HG03064 (cell line): ENCODE results near the gene MS4A4A.
"Not testable (repeated sequence)": the region's sequence is repeated elsewhere in the genome, so short reads cannot be mapped to it uniquely, and the experiment has no call there.

Experiments used
- ATAC-seq: cut with Tn5 transposase; IDR thresholded peaks from one replicate; pipeline ENCODE4 v1.9.1; 2021; ENCODE audit warnings: low read depth; ENCODE audit not compliant: unreplicated experiment

Gene MS4A4A

DNA sequence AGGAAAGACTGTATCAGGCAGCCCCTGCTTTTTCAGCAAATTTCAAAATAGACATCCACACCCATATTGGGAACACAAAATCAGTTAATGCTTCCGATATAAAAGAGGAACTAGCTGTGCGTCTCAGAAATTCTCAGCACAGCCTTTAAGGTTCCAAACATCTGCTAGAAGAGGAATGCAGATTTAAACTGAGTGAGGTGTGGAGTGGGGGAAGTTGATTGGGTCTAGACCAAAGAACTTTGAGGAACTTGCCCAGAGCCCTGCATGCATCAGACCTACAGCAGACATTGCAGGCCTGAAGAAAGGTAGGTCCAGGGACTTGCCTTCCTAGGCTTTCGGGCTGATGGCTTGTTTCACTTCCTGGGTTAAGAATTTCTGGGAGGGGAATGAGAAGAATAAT lies at the start of gene MS4A4A:
Gene MS4A4A (plus strand): TSS at position 255 of the 400 bp plus-strand sequence. CDS start 10 bp downstream, at position 265.
- no peak for ATAC-seq

DNA sequence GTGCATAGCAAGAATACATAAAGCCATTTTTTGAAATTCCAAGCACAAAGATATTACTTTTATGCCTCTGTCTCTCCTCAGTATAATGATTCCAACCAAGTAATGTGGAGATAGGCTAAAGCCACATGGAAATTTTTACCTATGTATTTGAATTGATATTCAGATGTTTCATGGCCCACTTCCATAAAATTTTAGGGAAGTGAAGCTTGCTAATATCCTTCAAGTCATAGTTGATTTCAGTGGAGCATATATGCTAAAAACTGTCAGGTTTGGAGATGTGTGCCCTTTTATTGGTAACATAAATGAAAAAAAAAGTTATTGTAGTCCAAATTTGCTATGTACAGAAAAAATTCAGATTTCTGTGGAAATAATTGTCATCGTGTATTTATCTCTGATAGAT lies 49.8 kb upstream of the MS4A4A start:
- ATAC-seq = no peak

DNA sequence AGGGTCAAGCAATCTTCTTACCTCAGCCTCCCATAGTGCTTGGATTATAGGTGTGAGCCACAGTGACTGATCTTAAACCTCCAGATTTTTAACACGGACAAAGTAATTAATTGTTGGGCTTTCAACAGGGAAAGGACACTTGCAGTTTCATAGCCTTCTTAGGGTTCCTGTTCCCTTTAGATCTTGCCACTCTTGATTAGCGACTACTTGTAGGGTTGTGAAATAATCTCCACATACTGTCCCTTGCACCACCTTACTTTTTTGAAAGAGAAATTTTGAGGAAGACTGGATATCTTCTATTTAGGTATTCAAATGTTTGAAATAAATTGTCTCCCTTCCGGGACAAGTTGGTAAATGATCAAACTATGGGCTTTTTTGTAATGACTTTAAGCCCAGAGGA lies 45.1 kb upstream of the MS4A4A start:
- no peak for ATAC-seq

DNA sequence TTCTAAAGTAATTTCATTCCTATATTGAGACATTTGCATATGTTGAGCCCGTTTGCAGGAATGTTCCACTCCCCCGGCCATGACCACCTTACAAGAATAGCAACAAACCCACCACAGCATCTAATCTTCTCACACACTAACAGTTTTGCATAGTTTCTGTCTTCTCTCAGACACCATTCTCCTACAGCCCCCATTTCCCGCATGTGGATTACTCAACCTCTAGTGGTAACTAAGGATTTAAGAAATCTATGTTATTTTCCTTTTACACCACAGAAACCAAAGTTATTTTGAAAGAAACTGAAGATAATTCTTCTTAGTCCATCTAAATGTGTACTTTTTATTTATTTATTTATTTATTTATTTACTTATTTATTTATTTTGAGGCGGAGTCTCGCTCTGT lies 39.8 kb upstream of the MS4A4A start:
- no peak for ATAC-seq

DNA sequence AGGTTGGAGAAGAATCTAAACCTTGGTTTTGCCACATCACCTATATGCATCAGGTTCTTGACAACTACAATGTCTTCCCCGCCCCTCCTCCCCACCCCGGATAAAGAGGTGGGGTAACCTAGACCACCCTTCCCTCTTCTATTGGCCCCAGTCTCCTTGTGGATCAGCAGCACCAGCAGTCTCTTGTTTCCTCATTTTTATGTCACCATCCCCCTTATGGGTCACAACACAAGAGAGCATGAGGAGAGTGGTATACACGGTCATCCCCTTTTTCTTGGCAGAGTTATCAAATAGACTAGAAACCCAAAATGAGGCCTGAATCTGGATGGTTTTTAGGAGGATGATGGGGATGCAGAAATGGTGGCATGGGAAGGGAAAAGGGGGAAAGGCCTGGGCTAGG lies 38.7 kb upstream of the MS4A4A start:
- no peak for ATAC-seq

DNA sequence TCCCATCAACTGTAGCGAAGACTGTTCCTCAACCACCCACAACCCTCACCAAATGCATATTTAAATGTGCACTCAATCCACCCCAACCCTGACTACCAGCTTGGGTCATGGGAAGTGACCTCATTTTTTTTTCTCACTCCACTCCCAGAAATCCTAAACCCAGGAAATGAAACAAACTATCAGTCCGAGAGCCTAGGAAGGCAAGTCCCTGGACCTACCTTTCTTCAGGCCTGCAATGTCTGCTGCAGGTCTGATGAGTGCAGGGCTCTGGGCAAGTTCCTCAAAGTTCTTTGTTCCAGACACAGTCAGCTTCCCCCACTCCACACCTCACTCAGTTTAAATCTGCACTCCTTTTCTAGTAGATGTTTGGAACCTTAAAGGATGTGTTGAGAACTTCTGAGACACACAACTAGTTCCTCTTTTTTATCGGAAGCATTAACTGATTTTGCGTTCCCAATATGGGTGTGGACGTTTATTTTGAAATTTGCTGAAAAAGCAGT lies 37.7 kb upstream of the MS4A4A start, which contains the start of gene MS4A4E:
Gene MS4A4E (minus strand): TSS at position 398 of the 500 bp plus-strand sequence. CDS start 13,082 bp downstream, outside the sequence.
- no peak for ATAC-seq

DNA sequence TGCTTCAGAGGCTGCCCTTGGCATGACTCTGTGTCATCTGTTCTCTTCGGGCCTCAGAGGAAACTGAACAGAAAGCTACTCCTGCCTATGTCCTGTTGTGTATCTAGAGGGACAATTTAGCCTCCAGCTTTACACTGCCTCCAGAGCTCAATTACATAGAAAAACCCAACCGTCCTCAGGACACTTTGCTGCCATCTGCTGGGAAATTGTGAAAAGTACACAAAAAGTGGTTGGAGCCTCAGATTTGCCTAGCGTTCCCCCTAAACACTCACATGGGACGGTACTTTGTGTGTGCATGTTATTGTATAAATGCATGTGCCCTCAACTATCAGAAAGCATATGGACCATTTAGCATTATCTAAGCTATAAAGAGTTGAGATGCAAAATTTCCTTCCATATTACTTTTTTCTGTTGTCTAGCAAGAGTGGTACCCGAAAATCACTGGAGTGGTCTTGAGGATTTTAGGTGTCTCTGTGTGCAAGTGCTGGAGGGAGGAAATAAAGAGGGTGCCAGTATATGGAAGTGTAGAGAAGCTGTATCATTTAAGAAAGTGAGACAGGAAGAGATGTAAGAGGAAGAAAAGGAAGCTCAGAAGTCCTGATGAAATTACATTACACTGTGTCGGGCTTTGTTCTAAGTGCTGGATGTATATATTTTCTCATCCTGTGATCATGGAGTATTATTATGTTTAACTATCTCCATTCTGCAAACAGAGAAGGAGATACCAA lies 28.8 kb upstream of the MS4A4A start:
- no peak for ATAC-seq

DNA sequence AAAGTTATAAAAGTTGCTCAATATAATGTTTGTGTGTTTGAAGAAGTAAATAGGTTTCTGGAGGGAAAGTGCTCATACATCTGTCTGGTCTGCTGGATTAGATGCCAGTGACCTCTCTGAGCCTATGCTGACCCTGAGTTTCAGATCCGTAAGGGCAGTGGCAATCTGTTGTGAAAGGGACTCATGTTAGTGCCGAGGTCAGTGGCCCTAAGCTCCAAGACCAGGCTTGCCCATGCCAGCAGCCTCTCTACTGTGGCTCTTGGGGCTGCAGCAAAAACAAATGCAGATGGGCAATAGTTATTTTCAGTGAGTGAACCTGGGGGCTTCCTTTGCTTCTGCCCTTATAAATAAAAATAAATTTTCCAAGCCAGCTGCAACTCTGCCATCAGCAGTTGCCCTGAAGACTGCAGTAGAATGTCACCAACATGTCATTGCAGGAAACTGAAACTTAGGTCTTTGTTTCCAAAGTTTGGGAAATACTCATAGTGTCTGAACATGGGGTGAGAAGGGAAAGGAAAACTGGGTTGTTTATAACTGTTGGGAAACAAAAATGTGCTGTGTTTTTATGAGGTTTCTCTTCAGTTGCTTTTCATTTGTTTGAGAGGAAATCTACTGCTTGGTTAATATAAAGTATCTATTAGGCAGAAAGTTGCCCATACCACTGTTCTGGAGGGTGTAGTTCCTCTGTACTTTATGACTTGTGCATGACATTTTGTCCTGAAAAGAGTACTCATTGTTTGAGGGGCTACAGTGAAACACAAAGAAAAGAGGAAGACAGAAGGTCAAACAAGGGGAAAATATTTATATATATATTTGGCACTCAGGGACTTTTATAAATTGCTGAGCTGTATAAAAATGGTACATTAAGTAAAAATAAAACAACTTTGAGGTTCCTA lies 28.0 kb upstream of the MS4A4A start:
- no peak for ATAC-seq

DNA sequence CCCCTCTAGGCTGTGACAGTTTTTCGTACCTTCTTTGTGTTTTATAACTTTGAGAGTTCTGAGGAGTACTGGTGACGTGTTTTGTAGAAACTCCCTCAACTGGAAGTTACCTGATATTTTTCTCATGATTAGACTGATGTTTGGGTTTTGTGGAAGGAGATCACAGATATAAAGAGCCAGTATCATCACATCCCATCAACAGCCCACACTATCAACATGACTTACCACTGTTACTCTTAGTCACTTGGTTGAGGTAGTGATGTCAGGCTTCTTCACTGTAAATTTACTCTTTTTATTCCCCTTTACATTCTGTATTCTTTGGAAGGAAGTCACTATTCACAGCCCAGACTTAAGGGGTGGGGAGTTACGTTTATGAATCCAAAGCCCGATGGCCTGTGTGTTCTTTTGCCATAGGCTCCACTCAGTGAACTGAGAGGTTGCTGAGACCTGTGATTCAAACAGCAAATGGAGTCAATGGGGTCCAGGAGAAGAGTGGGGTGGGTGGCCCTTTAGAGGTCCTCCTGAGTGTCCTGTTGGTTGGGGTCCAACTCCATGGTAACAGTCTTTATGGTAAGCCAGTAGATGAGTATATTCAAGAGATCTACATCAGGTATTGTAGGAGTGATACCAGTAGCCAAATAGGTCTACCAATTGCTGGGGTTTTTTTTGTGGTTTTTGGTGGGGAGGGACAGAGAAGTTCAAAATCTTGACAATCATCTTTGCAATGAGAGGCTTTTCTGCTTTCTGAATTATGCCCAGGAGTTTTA lies 22.3 kb upstream of the MS4A4A start:
- ATAC-seq = no peak

DNA sequence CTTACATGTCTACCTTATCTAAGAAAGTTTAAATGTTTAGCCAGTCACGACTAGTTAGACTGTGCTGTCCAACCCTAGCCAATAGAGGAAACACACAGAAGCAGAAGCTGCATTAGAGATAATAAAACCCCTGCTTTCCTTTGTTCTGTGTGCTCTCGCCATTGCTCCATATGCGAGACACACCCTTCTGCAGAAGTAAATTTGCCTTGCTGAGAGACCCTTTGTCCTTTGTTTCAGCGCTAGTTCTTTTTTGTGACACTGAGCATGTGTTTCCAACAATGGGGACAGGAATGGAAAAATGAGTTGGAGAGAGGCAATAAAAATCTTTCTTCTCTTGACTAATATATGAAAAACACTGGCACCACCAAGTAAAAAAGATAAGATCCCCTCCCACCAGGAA lies 19.5 kb upstream of the MS4A4A start:
- ATAC-seq = no peak

DNA sequence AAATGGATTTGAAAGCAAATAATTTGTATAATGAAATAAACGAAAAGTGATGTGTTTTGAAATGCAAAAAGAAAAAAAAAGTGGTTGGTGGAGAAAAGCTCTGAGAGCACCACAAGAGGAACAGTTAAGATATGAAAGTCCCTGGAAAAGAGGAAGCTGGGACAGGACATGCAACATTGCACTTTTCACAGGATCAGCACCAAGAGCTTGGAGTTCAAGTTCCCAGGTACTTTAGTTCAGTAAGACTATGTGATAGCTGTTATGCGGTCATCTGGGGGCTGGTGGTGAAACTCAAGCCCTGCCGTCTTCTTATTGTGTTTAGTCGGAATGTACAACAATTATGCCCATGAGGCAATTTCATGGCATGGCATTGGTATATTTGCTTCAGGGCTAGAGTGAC lies 17.1 kb upstream of the MS4A4A start:
- no peak for ATAC-seq

DNA sequence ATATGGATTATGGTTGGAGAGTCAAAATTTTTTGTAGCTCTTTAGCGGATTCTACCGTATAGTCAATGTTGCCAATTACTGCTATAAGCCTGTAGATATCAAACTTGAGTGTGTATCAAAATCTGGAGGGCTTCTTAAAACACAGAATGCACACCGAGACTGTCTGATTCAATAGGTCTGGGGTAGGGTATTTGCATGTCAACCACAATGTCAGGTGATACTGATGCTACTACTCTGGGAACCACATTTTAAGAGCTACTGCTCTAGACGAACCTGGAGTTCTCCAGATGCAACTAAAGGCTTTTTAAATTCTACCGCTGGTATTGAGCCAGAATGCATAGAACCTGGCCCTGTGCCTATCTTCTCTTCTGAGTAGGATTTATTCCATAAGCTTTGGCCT lies 15.8 kb upstream of the MS4A4A start:
- no peak for ATAC-seq

DNA sequence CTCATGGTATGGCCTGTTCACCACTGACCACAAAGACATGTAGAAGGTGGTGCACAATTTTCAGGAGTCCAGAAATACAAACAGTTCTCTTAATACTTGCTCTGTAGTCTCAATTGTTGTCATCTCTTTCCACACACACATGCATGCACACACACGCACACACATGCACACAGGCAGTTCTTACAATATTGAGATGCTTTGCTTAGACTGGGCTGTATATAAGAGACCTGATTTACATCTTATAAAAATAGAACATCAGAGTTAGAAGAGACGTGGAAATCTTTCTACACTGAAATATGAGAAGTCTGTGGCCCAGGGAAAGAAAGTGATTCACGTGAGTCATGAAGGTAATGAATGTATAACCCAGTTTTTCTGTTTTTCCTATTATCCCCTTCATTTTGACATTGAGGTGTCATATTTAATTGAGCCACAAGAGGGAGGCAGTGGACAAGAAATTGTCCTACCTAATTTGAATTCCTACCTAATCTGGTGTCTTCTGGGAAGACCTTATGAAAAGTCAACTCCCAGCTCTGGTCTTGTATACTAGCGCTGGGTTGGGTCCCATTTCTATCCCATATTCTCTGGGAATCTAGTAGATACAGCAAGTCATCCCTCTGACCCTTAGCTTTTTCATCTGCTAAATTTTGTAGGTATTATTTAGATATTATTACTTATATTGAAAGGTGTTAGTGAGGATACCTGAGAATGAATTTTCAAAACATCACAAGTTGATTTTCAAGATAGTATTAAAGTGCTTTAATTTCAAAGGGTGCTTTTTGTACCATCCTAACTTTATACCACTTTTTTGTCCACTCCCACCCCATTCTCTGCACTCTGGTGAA lies 14.9 kb upstream of the MS4A4A start:
- ATAC-seq = no peak

DNA sequence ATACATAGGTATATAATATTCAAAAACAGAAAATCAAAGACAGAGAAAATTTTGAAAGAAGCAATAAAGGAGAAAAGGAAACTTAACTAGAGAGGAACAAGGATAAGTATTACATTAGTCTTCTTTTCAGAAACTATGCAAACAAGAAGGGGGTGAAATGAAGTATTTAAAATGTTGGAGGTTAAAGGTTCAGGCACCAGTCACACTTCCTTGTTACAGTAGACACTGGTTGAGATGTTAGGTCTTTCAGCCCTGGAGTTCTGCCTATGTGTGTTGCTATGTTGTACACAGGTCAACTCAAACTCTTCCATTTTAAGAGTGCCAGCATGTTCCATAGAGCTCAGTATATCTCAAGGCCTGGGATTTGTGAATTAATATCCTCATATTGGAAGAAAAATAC lies 6.0 kb upstream of the MS4A4A start:
- ATAC-seq = no peak

DNA sequence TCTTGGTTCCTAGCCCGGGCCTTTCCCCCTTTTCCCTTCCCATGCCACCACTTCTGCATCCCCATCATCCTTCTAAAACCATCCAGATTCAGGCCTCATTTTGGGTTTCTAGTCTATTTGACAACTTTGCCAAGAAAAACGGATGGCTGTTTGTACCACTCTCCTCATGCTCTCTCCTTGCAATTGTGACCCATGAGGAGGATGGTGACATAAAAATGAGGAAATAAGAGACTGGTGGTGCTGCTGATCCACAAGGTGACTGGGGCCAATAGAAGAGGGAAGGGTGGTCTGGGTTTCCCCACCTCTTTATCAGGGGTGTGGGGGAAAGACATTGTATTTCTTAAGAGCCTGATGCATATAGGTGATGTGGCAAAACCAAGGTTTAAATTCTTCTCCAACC lies 1.0 kb downstream of the MS4A4A start:
- ATAC-seq = no peak

DNA sequence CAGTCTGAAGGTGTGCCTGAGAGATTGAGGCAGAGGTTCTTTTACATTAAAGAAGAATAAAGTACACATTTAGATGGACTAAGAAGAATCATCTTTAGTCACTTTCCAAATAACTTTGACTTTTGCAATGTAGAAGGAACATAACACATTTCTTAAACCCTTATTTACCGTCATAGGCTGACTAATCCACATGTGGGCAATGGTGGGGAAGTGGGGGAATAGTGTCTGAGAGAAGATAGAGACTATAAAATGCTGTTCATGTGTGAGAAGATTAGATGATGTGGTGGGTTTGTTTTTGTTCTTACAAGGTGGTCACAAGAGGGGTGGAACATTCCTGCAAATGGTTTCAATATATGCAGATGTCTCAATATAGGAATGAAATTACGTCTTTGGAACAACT lies 1.8 kb downstream of the MS4A4A start:
- no peak for ATAC-seq

DNA sequence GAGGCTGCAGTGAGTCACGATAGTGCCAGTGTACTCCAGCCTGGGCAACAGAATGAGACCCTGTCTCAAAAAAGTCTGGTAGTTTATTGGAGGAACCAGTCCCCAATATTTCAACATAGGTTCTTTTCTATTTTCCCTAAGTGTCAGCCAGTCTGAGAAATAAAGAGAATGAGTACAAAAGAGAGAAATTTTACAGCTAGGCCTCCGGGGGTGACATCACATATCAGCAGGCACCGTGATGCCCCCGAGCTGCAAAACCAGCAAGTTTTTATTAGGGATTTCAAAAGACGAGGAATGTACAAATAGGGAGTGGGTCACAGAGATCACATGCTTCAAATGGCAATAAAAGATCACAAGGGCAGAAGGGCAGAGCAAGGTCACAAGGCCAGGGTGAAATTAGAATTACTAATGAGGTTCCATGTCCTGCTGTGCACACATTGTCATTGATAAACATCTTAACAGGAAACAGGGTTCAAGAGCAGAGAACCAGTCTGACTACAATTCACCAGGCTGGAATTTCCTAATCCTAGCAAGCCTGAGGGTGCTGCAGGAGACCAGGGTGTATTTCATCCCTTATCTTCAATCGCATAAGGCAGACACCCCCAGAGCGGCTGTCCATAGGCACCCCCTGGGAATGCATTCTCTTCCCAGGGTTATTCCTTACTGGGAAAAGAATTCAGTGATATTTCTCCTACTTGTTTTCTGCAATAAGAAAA lies 5.1 kb downstream of the MS4A4A start:
- not testable (repeated sequence) for ATAC-seq

DNA sequence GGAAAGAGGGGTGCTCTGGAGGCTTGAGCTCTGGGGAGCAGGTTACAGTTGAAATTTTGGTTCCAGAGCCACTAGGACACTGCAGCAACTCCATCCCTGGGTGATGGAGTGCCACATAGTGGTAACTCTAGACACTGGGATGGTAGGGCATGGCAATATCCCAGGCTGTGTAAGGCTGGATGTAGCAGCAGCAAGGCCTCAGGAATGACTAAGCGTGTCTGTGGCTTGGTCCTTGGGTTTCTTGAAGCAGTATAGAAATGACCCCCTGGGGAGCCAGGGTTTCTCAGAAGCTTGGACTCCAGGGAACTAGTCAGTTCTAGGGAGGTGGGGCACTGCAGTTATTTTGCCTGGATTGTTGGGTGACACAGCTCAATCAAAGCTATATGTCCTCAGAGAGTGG lies 8.1 kb downstream of the MS4A4A start:
- ATAC-seq = no peak

DNA sequence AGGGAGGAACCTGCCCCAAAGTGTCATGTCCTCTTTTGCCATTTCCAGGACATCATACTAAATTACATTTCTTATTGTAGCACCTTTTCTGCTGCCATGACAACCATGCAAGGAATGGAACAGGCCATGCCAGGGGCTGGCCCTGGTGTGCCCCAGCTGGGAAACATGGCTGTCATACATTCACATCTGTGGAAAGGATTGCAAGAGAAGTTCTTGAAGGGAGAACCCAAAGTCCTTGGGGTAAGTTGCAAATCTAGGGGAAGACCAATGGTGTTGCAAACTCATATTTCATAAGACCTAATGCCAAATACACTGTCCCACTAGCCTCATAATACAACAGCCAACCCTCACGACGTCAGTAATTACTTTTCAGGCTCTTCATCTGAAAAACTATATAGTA lies 11.7 kb downstream of the MS4A4A start:
- ATAC-seq = no peak
